IMR-90 (cell line): ENCODE measurements around the gene TPCN1. TPM values are rescaled to one million over a fixed set of nuclear protein-coding genes. Genes with fewer than 3 reads are reported as not detected.

Source experiments
- ATAC-seq: fragments of 200-7000 bp; cut with Tn5 transposase; 2 replicates; pipeline ENCODE4 v1.9.1; 2020; ENCODE audit warnings: low read depth, mild to moderate bottlenecking, moderate library complexity
- BruUV-seq: library from RNA; stranded (reverse); fragments of 400-500 nt; replicated peaks from 2 replicates; lab custom pipeline; 2021; lab: Mats Ljungman, UMichigan
- CTCF ChIA-PET: fragments of 300-600 bp; formaldehyde crosslinking; extraction: SDS; loops from one replicate; lab custom pipeline; 2021; ENCODE audit warnings: antibody characterized with exemption; lab: Yijun Ruan, JAX
- POLR2A ChIA-PET: fragments of 300-600 bp; sonication (Branson Sonifier 250); formaldehyde crosslinking; loops from one replicate; lab custom pipeline; 2022; ENCODE audit warnings: antibody characterized with exemption; ENCODE audit not compliant: unreplicated experiment; lab: Charles Lee
- DNase-seq: peaks from one replicate; pipeline ENCODE4 v3.0.0; 2013
- H2AFZ ChIP-seq: replicated peaks from 2 replicates; pipeline ENCODE3; 2013; ENCODE audit warnings: low read length, mild to moderate bottlenecking; ENCODE audit not compliant: poor library complexity
- H2AK5ac ChIP-seq: 2 replicates; pipeline ENCODE4 v1.6.1; 2013; ENCODE audit warnings: low read depth, low read length, inconsistent platforms
- H2AK9ac ChIP-seq: replicated peaks from 2 replicates; pipeline ENCODE3; 2013; ENCODE audit warnings: mild to moderate bottlenecking, low read depth, low read length, moderate library complexity; ENCODE audit not compliant: poor library complexity
- H2BK120ac ChIP-seq: 2 replicates; pipeline ENCODE4 v1.6.1; 2013; ENCODE audit warnings: low read depth, low read length, inconsistent platforms
- H2BK15ac ChIP-seq: 3 replicates; pipeline ENCODE4 v1.6.1; 2013; ENCODE audit warnings: low read depth, low read length, inconsistent platforms
- H2BK20ac ChIP-seq: 2 replicates; pipeline ENCODE4 v1.6.1; 2013; ENCODE audit warnings: low read depth, mild to moderate bottlenecking, inconsistent platforms, low read length, moderate library complexity
- H2BK5ac ChIP-seq: 2 replicates; pipeline ENCODE4 v1.6.1; 2013; ENCODE audit warnings: mild to moderate bottlenecking, low read depth, low read length, inconsistent platforms; ENCODE audit not compliant: poor library complexity, severe bottlenecking
- H3K14ac ChIP-seq: replicated peaks from 2 replicates; pipeline ENCODE4 v1.6.1; 2013; ENCODE audit warnings: low read depth, low read length, inconsistent platforms
- H3K18ac ChIP-seq: 2 replicates; pipeline ENCODE4 v1.6.1; 2013; ENCODE audit warnings: low read depth, low read length, control low read depth
- H3K23ac ChIP-seq: 2 replicates; pipeline ENCODE4 v1.6.1; 2013; ENCODE audit warnings: low read depth, low read length, inconsistent platforms
- H3K27ac ChIP-seq: 2 replicates; pipeline ENCODE4 v1.5.1; 2013; ENCODE audit warnings: mild to moderate bottlenecking, control low read depth, low read length; ENCODE audit not compliant: insufficient read depth
- H3K27me3 ChIP-seq: 2 replicates; pipeline ENCODE4 v1.6.1; 2013; ENCODE audit warnings: low read length; ENCODE audit not compliant: control insufficient read depth, insufficient read depth
- H3K36me3 ChIP-seq: 2 replicates; pipeline ENCODE4 v1.6.1; 2013; ENCODE audit warnings: low read length, mixed read lengths; ENCODE audit not compliant: control insufficient read depth, insufficient read depth
- H3K4ac ChIP-seq: 2 replicates; pipeline ENCODE4 v1.6.1; 2013; ENCODE audit warnings: low read depth, low read length, inconsistent platforms
- H3K4me1 ChIP-seq: 2 replicates; pipeline ENCODE4 v1.6.1; 2013; ENCODE audit warnings: low read length, mixed read lengths; ENCODE audit not compliant: control insufficient read depth, insufficient read depth
- H3K4me2 ChIP-seq: 2 replicates; pipeline ENCODE4 v1.6.1; 2013; ENCODE audit warnings: low read depth, mild to moderate bottlenecking, control low read depth, low read length, moderate library complexity
- H3K4me3 ChIP-seq: 2 replicates; pipeline ENCODE4 v1.5.1; 2013; ENCODE audit warnings: low read depth, mild to moderate bottlenecking, control low read depth, low read length, moderate library complexity; ENCODE audit not compliant: insufficient read depth
- H3K56ac ChIP-seq: 2 replicates; pipeline ENCODE4 v1.6.1; 2013; ENCODE audit warnings: low read length, inconsistent platforms; ENCODE audit not compliant: insufficient read depth; ENCODE audit errors: extremely low read depth
- H3K79me1 ChIP-seq, 2 experiments: 2 replicates each; pipeline ENCODE4 v1.6.1; 2013; ENCODE audit warnings: low read length in 2 of 2, inconsistent platforms in 1 of 2, low read depth in 1 of 2
- H3K9ac ChIP-seq: 2 replicates; pipeline ENCODE4 v1.6.1; 2013; ENCODE audit warnings: low read depth, low read length, control low read depth
- H3K9me1 ChIP-seq: 2 replicates; pipeline ENCODE4 v1.6.1; 2013; ENCODE audit warnings: low read length, inconsistent platforms; ENCODE audit not compliant: insufficient read depth
- H3K9me3 ChIP-seq: 2 replicates; pipeline ENCODE4 v1.6.1; 2013; ENCODE audit warnings: low read length; ENCODE audit not compliant: control insufficient read depth, insufficient read depth
- H4K20me1 ChIP-seq: 2 replicates; pipeline ENCODE4 v1.6.1; 2013; ENCODE audit warnings: low read length, inconsistent platforms; ENCODE audit not compliant: insufficient read depth
- H4K5ac ChIP-seq: 2 replicates; pipeline ENCODE4 v1.6.1; 2013; ENCODE audit warnings: mild to moderate bottlenecking, low read depth, low read length, control low read depth
- H4K8ac ChIP-seq, 2 experiments: 2 replicates each; pipeline ENCODE4 v1.6.1; 2013; ENCODE audit warnings: low read depth in 2 of 2, low read length in 2 of 2, control low read depth in 1 of 2, inconsistent platforms in 1 of 2
- H4K91ac ChIP-seq: 2 replicates; pipeline ENCODE4 v1.6.1; 2013; ENCODE audit warnings: low read depth, low read length, inconsistent platforms; ENCODE audit not compliant: insufficient read depth
- BHLHE40 ChIP-seq: fragments of 150-350 bp; IDR thresholded peaks from 2 replicates; pipeline ENCODE4 v1.6.1; 2016; ENCODE audit warnings: mild to moderate bottlenecking, low read depth, low read length
- WGBS, 2 experiments: methylation state at CpG; one replicate each; pipeline versions ENCODE4 v1.1.5 to v1.1.7; 2013; ENCODE audit warnings: missing lambda C conversion rate in 2 of 2; ENCODE audit not compliant: insufficient read length in 1 of 2; ENCODE audit errors: extremely low coverage in 2 of 2; 5-methylcytosine and 5-hydroxymethylcytosine counted together
- dilution Hi-C: fragments of 300-500 bp; cut with HindIII; formaldehyde crosslinking; loops from one replicate; pipeline ENCODE4 v1.14.3; 2018; ENCODE audit warnings: low sequenced_read_pairs; ENCODE audit not compliant: unreplicated experiment
- in situ Hi-C: fragments of 300-500 bp; cut with MboI; formaldehyde crosslinking; loops from 3 replicates; pipeline ENCODE4 v1.14.3; 2019; ENCODE audit warnings: low sequenced_read_pairs, inconsistent platforms, mixed read lengths
- intact Hi-C: fragments of 100-400 bp; cut with micrococcal nuclease; formaldehyde crosslinking; loops from 2 replicates; pipeline ENCODE4 v1.10.0; 2022
- polyA plus RNA-seq, 3 experiments: library from polyadenylated mRNA; depleted of rRNA; stranded (reverse); fragments of >200 nt; gene quantifications; 2 replicates each; pipeline ENCODE4 v1.2.3, GENCODE V29; 2012; ENCODE audit warnings: low replicate concordance in 1 of 3
- total RNA-seq: library from RNA; depleted of rRNA; stranded (reverse); fragments of >200 nt; gene quantifications from 2 replicates; pipeline ENCODE4 v1.2.3, GENCODE V29; 2012

TPCN1 gene
- total and polyA plus RNA-seq, 2 of the 4 experiments (the other 2 are of a cell fraction): 2.0 to 13.2 TPM

- Histone ChIP-seq H3K27me3 (no peaks in the 10 kb centered on the region), H2AK5ac (no peak overlapping the region), H3K9me1 (no peaks in the 10 kb centered on the region), H3K9ac (no peak overlapping the region), H3K18ac (no peak overlapping the region), H2AFZ (no peak overlapping the region), H3K9me3 (no peaks in the 10 kb centered on the region), H4K20me1 (no peaks in the 10 kb centered on the region), H3K23ac (no peak overlapping the region), H3K56ac (no peak overlapping the region), H2BK15ac (no peak overlapping the region), H3K27ac (no peak overlapping the region), H4K5ac (no peak overlapping the region), H4K91ac (no peak overlapping the region), H3K36me3 (peaks cover 9% of the 10 kb centered on the region; the same call in 1 of the 2 replicates), H3K14ac (no peak overlapping the region), H3K4me3 (no peak overlapping the region), H3K4ac (no peak overlapping the region), H2BK5ac (no peak overlapping the region), H2BK120ac (no peak overlapping the region), H2AK9ac (no peak overlapping the region), H3K79me1 (no peaks in the 10 kb centered on the region), H2BK20ac (no peak overlapping the region), H3K4me2 (no peak overlapping the region), H3K4me1 (no peaks in the 10 kb centered on the region), H4K8ac (no peak overlapping the region)
- TF ChIP-seq BHLHE40: no peak
- DNase-seq (no peak), ATAC-seq (no peak)
- in situ Hi-C loops (no loop called here), intact Hi-C loops (no loop called here), dilution Hi-C loops (no loop called here)
- ChIA-PET CTCF (no interaction called here), POLR2A (no interaction called here)
- 81% methylated on average over 13 of the region's 13 CpGs; no CpG with 5 or more reads in 1 of the 2 experiments for WGBS, 2 experiments
- BruUV-seq: no TSS peak
Observed at GRCh38 chr12:113284751-113285150, 63.5 kb downstream of the TPCN1 start.
